Effector memory CD8-positive, alpha-beta T cell (primary cell): ENCODE data around the gene ERCC1.
"Not testable (repeated sequence)": the region's sequence is repeated elsewhere in the genome, so short reads cannot be mapped to it uniquely, and the experiment has no call there.

Source experiments
- ATAC-seq: fragments of 150-1000 bp; cut with Tn5 transposase; replicated peaks from 2 replicates; pipeline ENCODE4 v1.10.0; 2021; ENCODE audit warnings: mild to moderate bottlenecking, moderate library complexity
- DNase-seq, 3 experiments: peaks; one replicate each; pipeline ENCODE4 v3.0.0; 2021
- H3K27ac Mint-ChIP-seq, 2 donors: one replicate each; pipeline ENCODE4 v1.8.0; 2022; ENCODE audit warnings: mild to moderate bottlenecking in 2 of 2, mixed read lengths in 2 of 2, moderate library complexity in 2 of 2
- H3K27me3 Mint-ChIP-seq, 2 donors: one replicate each; pipeline ENCODE4 v1.8.0; 2022; ENCODE audit warnings: mixed read lengths in 2 of 2
- H3K36me3 Mint-ChIP-seq: one replicate; pipeline ENCODE4 v1.8.0; 2022; ENCODE audit warnings: mild to moderate bottlenecking, moderate library complexity, mixed read lengths; ENCODE audit not compliant: insufficient read depth
- H3K4me1 Mint-ChIP-seq, 2 donors: one replicate each; pipeline ENCODE4 v1.8.0; 2022; ENCODE audit warnings: low read depth in 2 of 2, mixed read lengths in 2 of 2
- H3K4me3 Mint-ChIP-seq, 2 donors: one replicate each; pipeline ENCODE4 v1.8.0; 2022; ENCODE audit warnings: mild to moderate bottlenecking in 2 of 2, mixed read lengths in 2 of 2, moderate library complexity in 2 of 2
- H3K9me3 Mint-ChIP-seq, 2 donors: one replicate each; pipeline ENCODE4 v1.8.0; 2022; ENCODE audit warnings: mixed read lengths in 2 of 2

The ERCC1 gene

DNA sequence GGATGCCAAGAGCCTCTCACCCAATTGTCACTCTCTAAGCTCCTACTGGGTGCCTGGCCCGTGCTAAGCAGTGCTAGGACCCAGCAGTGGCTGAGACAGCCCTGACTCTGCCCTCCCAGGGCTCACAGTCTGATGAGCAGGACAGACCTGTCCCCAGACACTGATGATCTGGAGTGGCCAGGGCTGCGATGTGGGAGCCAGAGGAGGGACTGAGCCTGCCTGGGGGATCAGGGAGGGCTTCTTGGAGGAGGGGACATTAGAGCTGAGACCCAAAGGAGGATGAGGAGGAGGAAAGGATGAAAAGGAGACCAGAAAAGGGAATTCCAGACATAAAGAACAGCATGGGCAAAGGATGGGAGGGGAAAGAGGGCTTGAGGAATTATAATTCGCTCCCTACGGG is 6.6 kb downstream of the ERCC1 start:
- no peak overlapping the region for H3K4me3 Mint-ChIP-seq

DNA sequence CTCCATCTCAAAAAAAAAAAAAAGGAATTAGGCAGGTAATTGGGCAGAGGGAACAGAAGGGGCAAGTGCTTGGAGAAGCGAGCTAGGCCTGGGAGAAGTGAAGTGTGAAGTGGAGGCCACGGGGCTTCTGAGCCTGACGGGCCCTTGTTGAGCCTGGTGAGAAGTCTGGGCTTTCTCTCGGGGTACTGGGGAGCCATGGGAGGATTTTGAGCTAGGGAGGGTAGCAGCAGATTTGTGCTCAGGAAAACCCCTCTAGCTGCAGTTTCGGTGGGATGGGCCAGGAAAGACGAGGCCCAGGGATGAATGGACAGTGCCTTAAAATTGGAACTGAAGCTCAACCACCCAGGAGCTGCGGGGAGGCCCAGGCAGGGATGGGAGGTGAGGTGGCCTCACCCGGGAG is 9.2 kb downstream of the ERCC1 start:
- H3K27me3 Mint-ChIP-seq = no peaks in the 10 kb centered on the region
- peaks cover 40% of the 10 kb centered on the region for H3K36me3 Mint-ChIP-seq
- H3K4me3 Mint-ChIP-seq = no peak overlapping the region
- no peaks in the 10 kb centered on the region for H3K9me3 Mint-ChIP-seq
- peak overlapping the region in 1 of 2 donors; percentile 86 for H3K27ac Mint-ChIP-seq
- DNase-seq (no peak), ATAC-seq (no peak)
- peaks cover 3 to 6% of the 10 kb centered on the region in 2 donors for H3K4me1 Mint-ChIP-seq

More for the DNA sequence above, 6.6 kb downstream of the ERCC1 start:
- Mint-ChIP-seq H3K36me3 (peaks cover 43% of the 10 kb centered on the region), H3K9me3 (no peaks in the 10 kb centered on the region), H3K4me1 (peaks cover 11 to 17% of the 10 kb centered on the region in 2 donors), H3K27me3 (no peaks in the 10 kb centered on the region), H3K27ac (no peak overlapping the region)
- DNase-seq (no peak), ATAC-seq (no peak)

DNA sequence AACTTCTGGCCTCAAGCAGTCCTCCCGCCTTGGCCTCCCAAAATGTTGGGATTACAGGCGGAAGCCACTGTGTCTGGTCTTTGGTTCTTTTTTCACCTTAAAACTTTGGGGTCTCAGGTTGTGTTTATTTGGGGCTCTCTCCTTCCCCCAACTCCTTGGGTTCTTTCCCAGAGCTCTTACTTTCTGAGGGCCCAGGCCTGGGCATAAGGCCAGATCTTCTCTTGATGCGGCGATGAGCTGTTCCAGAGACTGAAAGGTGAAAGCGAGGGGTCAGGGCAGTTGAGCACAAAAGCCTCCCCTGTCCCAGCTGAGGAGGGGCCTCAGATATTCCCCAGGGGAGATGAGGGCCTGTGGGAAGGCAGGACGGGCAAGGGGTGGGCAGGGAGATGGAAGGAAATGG is 10.2 kb downstream of the ERCC1 start:
- Mint-ChIP-seq H3K4me3 (no peak overlapping the region), H3K27me3 (no peaks in the 10 kb centered on the region), H3K27ac (no peak overlapping the region), H3K4me1 (peaks cover 0 to 3% of the 10 kb centered on the region in 2 donors), H3K36me3 (peaks cover 45% of the 10 kb centered on the region), H3K9me3 (no peaks in the 10 kb centered on the region)
- DNase-seq (no peak), ATAC-seq (no peak)

DNA sequence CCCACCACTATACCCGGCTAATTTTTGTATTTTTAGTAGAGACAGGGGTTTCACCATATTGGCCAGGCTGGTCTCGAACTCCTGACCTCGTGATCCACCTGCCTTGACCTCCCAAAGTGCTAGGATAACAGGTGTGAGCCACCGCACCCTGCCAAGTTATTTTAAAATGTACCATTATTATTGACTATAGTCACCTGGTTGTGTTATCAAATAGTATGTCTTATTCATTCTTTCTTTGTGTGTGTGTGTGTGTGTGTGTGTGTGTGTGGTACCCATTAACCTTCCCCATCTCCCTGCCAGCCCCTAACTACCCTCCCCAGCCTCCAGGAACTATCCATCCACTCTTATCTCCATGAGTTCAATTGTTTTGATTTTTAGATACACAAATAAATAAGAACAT is 13.4 kb downstream of the ERCC1 start:
- DNase-seq, H3K9me3 Mint-ChIP-seq, H3K27me3 Mint-ChIP-seq, ATAC-seq, H3K27ac Mint-ChIP-seq, H3K4me3 Mint-ChIP-seq: not testable (repeated sequence)
- Mint-ChIP-seq H3K36me3 (peaks cover 42% of the 10 kb centered on the region), H3K4me1 (peaks cover 12 to 15% of the 10 kb centered on the region in 2 donors)

DNA sequence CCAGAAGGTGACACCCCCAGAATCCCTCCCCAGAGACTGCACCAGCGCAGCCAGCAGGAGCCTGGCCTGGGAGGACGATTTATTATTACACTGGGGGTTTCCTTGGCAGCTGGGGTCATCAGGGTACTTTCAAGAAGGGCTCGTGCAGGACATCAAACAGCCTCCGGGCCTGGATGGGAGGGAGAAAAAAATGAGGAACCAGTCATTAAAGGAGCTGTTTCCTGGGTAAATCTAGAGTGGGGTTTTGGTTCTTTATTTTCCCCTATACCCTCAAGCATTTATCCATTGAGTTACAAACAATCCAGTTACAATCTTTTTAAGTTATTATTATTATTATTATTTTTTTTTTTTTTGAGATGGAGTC is 14.2 kb downstream of the ERCC1 start:
- no peak for DNase-seq
- no peak for ATAC-seq
- Mint-ChIP-seq H3K36me3 (peaks cover 37% of the 10 kb centered on the region), H3K4me1 (peaks cover 18 to 20% of the 10 kb centered on the region in 2 donors), H3K9me3 (no peaks in the 10 kb centered on the region), H3K4me3 (no peak overlapping the region), H3K27me3 (peaks cover 9% of the 10 kb centered on the region in 2 donors), H3K27ac (no peak overlapping the region)

DNA sequence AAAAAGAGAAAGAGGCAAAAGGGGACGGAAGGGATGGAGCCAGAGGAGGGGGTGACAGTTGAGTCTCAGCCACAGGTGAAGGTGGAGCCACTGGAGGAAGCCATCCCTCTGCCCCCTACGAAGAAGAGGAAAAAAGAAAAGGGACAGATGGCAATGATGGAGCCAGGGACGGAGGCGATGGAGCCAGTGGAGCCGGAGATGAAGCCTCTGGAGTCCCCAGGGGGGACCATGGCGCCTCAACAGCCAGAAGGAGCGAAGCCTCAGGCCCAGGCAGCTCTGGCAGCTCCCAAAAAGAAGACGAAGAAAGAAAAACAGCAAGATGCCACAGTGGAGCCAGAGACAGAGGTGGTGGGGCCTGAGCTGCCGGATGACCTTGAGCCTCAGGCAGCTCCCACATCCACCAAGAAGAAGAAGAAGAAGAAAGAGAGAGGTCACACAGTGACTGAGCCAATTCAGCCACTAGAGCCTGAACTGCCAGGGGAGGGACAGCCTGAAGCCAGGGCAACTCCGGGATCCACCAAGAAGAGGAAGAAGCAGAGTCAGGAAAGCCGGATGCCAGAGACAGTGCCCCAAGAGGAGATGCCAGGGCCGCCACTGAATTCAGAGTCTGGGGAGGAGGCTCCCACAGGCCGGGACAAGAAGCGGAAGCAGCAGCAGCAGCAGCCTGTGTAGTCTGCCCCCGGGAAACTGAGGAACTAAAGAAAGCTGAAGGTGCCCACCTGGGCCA is 14.7 kb downstream of the ERCC1 start:
- no peak overlapping the region for H3K4me3 Mint-ChIP-seq
- H3K27ac Mint-ChIP-seq = no peak overlapping the region
- H3K9me3 Mint-ChIP-seq = no peaks in the 10 kb centered on the region
- peaks cover 14% of the 10 kb centered on the region in 2 donors for H3K27me3 Mint-ChIP-seq
- H3K36me3 Mint-ChIP-seq = peaks cover 32% of the 10 kb centered on the region
- DNase-seq = no peak
- no peak for ATAC-seq
- peaks cover 23 to 25% of the 10 kb centered on the region in 2 donors for H3K4me1 Mint-ChIP-seq

DNA sequence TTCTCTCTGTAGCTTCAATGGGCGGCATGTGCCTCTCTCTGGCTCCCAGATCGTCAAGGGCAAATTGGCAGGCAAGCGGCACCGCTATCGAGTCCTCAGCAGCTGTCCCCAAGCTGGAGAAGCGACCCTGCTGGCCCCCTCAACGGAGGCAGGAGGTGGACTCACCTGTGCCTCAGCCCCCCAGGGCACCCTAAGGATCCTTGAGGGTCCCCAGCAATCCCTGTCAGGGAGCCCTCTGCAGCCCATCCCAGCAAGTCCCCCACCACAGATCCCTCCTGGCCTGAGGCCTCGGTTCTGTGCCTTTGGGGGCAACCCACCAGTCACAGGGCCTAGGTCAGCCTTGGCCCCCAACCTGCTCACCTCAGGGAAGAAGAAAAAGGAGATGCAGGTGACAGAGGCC is 15.6 kb downstream of the ERCC1 start:
- peak overlapping the region in 1 of 2 donors; percentile 15 for H3K27ac Mint-ChIP-seq
- peaks cover 30% of the 10 kb centered on the region in 2 donors for H3K4me1 Mint-ChIP-seq
- H3K4me3 Mint-ChIP-seq = no peak overlapping the region
- no peak for ATAC-seq
- H3K36me3 Mint-ChIP-seq = peaks cover 28% of the 10 kb centered on the region
- H3K9me3 Mint-ChIP-seq = no peaks in the 10 kb centered on the region
- no peak for DNase-seq
- peaks cover 22 to 23% of the 10 kb centered on the region in 2 donors for H3K27me3 Mint-ChIP-seq

DNA sequence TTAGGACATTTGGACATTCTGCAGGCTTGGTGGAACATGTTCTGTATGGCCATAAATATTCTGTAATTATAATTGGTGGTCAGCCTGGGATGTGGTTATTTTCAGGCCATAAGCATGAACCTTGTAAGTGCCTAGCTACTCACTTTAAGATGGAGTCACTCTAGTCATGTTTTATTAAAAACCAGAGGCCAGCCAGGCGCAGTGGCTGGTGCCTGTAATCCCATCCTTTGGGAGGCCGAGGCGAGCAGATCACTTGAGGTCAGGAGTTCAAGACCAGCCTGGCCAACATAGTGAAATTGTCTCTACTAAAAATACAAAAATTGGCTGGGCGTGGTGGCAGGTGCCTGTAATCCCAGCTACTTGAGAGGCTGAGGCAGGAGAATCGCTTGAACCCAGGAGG is 16.1 kb downstream of the ERCC1 start:
- H3K4me1 Mint-ChIP-seq = peaks cover 30% of the 10 kb centered on the region in 2 donors
- H3K27me3 Mint-ChIP-seq = peaks cover 22 to 29% of the 10 kb centered on the region in 2 donors
- not testable (repeated sequence) for H3K27ac Mint-ChIP-seq, H3K4me3 Mint-ChIP-seq, H3K9me3 Mint-ChIP-seq, DNase-seq, ATAC-seq
- H3K36me3 Mint-ChIP-seq = peaks cover 23% of the 10 kb centered on the region

DNA sequence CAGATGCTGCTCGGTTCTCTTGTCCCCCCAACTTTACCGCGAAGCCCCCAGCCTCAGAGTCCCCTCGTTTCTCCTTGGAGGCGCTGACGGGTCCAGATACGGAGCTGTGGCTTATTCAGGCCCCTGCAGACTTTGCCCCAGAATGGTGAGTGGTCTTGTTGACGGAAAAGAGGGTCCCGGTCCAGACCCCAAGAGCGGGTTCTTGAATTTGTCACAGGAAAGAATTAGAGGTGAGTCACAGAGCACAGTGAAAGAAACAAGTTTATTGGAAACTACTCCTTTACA is 16.7 kb downstream of the ERCC1 start:
- no peak for DNase-seq
- peak overlapping the region; percentile 94 to 96 for H3K4me3 Mint-ChIP-seq
- H3K27ac Mint-ChIP-seq = peak overlapping the region in 1 of 2 donors; percentile 89
- H3K9me3 Mint-ChIP-seq = no peaks in the 10 kb centered on the region
- ATAC-seq = no peak
- H3K4me1 Mint-ChIP-seq = peaks cover 30% of the 10 kb centered on the region in 2 donors
- H3K27me3 Mint-ChIP-seq = peaks cover 22 to 33% of the 10 kb centered on the region in 2 donors
- peaks cover 23% of the 10 kb centered on the region for H3K36me3 Mint-ChIP-seq

- Mint-ChIP-seq H3K4me1 (peaks cover 30% of the 10 kb centered on the region in 2 donors), H3K4me3 (peak within 1 kb of the TSS; percentile 94 to 96), H3K27ac (peak within 1 kb of the TSS; percentile 89 to 96), H3K9me3 (no peaks in the 10 kb centered on the region), H3K27me3 (peaks cover 22 to 33% of the 10 kb centered on the region in 2 donors), H3K36me3 (peaks cover 23% of the 10 kb centered on the region)
- DNase-seq (peak; percentile 66 to 76 (median 68)), ATAC-seq (peak; percentile 72)
These were observed 17.3 kb downstream of the ERCC1 start, which contains the start of gene POLR1G for GRCh38 chr19:45406226-45407090. TSS of gene POLR1G (plus strand) at chr19:45406644. CDS start at chr19:45406697, 53 bp downstream.

GRCh38 chr19:45405435-45406225 is 18.1 kb downstream of the ERCC1 start:
- no peaks in the 10 kb centered on the region for H3K9me3 Mint-ChIP-seq
- H3K4me1 Mint-ChIP-seq = peaks cover 30% of the 10 kb centered on the region in 2 donors
- H3K36me3 Mint-ChIP-seq = peaks cover 23% of the 10 kb centered on the region
- H3K27me3 Mint-ChIP-seq = peaks cover 22 to 33% of the 10 kb centered on the region in 2 donors
- peak overlapping the region; percentile 89 to 96 for H3K27ac Mint-ChIP-seq
- peak; percentile 71 for ATAC-seq
- H3K4me3 Mint-ChIP-seq = peak overlapping the region; percentile 94 to 96
- peak; percentile 80 to 84 (median 82) for DNase-seq

DNA sequence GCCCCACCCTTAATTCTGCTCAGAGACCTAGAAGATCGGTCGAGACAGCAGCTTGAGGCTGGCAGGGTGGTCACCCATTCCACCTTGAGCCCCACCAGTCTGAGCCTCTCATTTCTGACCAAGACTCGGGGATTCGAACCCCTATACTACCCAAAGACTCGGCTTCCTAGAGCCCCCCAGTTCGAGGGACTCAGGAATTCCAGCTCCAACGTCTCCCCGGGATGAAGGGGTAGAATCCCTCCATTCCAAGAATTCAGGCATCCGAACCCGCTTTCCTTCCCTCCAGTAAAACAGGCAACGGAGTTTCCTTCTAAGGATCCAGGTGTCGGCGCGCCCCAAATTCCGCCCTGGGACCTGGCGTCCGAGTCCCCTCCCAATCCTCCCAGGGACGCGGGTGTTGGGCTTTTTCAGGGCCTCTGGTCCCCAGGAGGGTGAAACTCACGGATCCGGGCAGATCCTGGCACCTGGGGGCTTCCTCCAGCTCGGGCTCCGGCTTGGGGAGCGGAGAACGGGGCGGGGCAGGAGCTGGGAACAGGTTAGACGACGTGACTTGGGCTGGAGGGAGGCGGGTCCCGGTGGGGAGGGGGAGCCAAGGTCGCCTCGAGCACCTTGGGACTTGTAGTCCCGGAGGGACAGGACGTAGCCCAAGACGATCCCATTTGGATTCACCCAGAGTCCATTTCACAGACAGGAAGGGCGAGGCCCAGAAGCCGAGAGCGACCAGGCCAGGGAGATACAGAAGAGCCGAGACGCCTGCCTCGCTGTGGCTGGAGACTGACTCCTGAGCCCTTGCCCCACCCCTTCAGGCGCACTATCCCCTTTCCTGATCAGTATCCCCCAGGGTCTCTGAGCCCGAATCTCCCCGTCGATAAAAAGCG is 18.9 kb downstream of the ERCC1 start, which contains the start of gene PPP1R13L:
Gene PPP1R13L, minus strand, starts transcription at position 513 of the 878 bp plus-strand sequence. CDS start 6,751 bp downstream, outside the sequence.
- Mint-ChIP-seq H3K36me3 (peaks cover 23% of the 10 kb centered on the region), H3K4me3 (peak within 1 kb of the TSS; percentile 94 to 96), H3K27me3 (peaks cover 22 to 33% of the 10 kb centered on the region in 2 donors), H3K4me1 (peaks cover 30% of the 10 kb centered on the region in 2 donors), H3K27ac (peak within 1 kb of the TSS; percentile 89 to 96), H3K9me3 (no peaks in the 10 kb centered on the region)
- ATAC-seq (no peak), DNase-seq (no peak)
